ENCODE measurements around the gene SUGT1.
"Not testable (repeated sequence)": the region's sequence is repeated elsewhere in the genome, so short reads cannot be mapped to it uniquely, and the experiment has no call there.

Gene SUGT1

GRCh38 chr13:52652196-52652979, at the start of gene SUGT1:
Gene SUGT1 (plus strand): TSS chr13:52652836. CDS start chr13:52652921, 85 bp downstream.
- DNase-seq (ENCODE audit: low read depth) = peak; percentile 89

GRCh38 chr13:52603316-52603715, 49.3 kb upstream of the SUGT1 start:
- not testable (repeated sequence) for DNase-seq (ENCODE audit: low read depth)

GRCh38 chr13:52606126-52606525, 46.5 kb upstream of the SUGT1 start:
- not testable (repeated sequence) for DNase-seq (ENCODE audit: low read depth)

- DNase-seq (ENCODE audit: low read depth) = not testable (repeated sequence)
Observed at GRCh38 chr13:52606795-52607194, 45.8 kb upstream of the SUGT1 start.

- DNase-seq (ENCODE audit: low read depth) = not testable (repeated sequence)
Observed at GRCh38 chr13:52608184-52608583, 44.5 kb upstream of the SUGT1 start.

GRCh38 chr13:52609013-52609606, 43.5 kb upstream of the SUGT1 start:
- not testable (repeated sequence) for DNase-seq (ENCODE audit: low read depth)

- DNase-seq (ENCODE audit: low read depth) = not testable (repeated sequence)
Observed at GRCh38 chr13:52610158-52610557, 42.5 kb upstream of the SUGT1 start.

- no peak for DNase-seq (ENCODE audit: low read depth)
Observed at GRCh38 chr13:52615134-52615801, 37.4 kb upstream of the SUGT1 start.

- DNase-seq (ENCODE audit: low read depth) = no peak
Observed at GRCh38 chr13:52615812-52616211, 36.8 kb upstream of the SUGT1 start.

- peak; percentile 56 for DNase-seq (ENCODE audit: low read depth)
Observed at GRCh38 chr13:52617070-52618060, 35.3 kb upstream of the SUGT1 start.

GRCh38 chr13:52631083-52631690, 21.4 kb upstream of the SUGT1 start:
- not testable (repeated sequence) for DNase-seq (ENCODE audit: low read depth)

- no peak for DNase-seq (ENCODE audit: low read depth)
Observed at GRCh38 chr13:52638666-52639328, 13.8 kb upstream of the SUGT1 start.

- DNase-seq (ENCODE audit: low read depth) = no peak
Observed at GRCh38 chr13:52642131-52642530, 10.5 kb upstream of the SUGT1 start, which contains the start of gene HNRNPA1L2. Gene HNRNPA1L2 (plus strand): TSS chr13:52642431. CDS start chr13:52642493, 62 bp downstream.

GRCh38 chr13:52644108-52644507, 8.5 kb upstream of the SUGT1 start:
- no peak for DNase-seq (ENCODE audit: low read depth)

GRCh38 chr13:52646967-52647366, 5.7 kb upstream of the SUGT1 start:
- DNase-seq (ENCODE audit: low read depth) = no peak

GRCh38 chr13:52650731-52651130, 1.9 kb upstream of the SUGT1 start:
- DNase-seq (ENCODE audit: low read depth) = no peak

GRCh38 chr13:52651897-52652195, 790 bp upstream of the SUGT1 start:
- DNase-seq (ENCODE audit: low read depth) = no peak

GRCh38 chr13:52652980-52653303, 306 bp downstream of the SUGT1 start:
- peak; percentile 4 for DNase-seq (ENCODE audit: low read depth)

GRCh38 chr13:52659340-52659739, 6.7 kb downstream of the SUGT1 start:
- no peak for DNase-seq (ENCODE audit: low read depth)

- DNase-seq (ENCODE audit: low read depth) = no peak
Observed at GRCh38 chr13:52664272-52664671, 11.6 kb downstream of the SUGT1 start.

- no peak for DNase-seq (ENCODE audit: low read depth)
Observed at GRCh38 chr13:52665325-52665724, 12.7 kb downstream of the SUGT1 start.
